CD4-positive, alpha-beta T cell (primary cell): Measurements from ENCODE around the gene SMARCA1. TPM values are rescaled to one million over a fixed set of nuclear protein-coding genes. Genes with fewer than 3 reads are reported as not detected.

Source experiments
- ATAC-seq: fragments of 200-7000 bp; cut with Tn5 transposase; one replicate; pipeline ENCODE4 v1.10.0; 2022; ENCODE audit warnings: mild to moderate bottlenecking; ENCODE audit not compliant: poor library complexity
- CTCF ChIA-PET: fragments of 350-600 bp; sonication (Branson Sonifier 250); formaldehyde crosslinking; loops from one replicate; lab custom pipeline; 2021; ENCODE audit warnings: antibody characterized with exemption, inconsistent platforms; lab: Charles Lee
- POLR2A ChIA-PET: fragments of 350-600 bp; sonication (Branson Sonifier 250); formaldehyde crosslinking; loops from one replicate; lab custom pipeline; 2021; ENCODE audit warnings: antibody characterized with exemption, inconsistent platforms; lab: Charles Lee
- DNase-seq, 14 experiments: peaks; one replicate each; pipeline ENCODE4 v3.0.0-alpha.2; 2013 to 2020; ENCODE audit warnings: mixed read lengths in 2 of 14
- H3K27ac ChIP-seq, 2 donors: one replicate each; pipeline versions ENCODE4 v1.5.1 to v1.7.0; 2013; ENCODE audit warnings: low read length in 2 of 2, low read depth in 1 of 2, mild to moderate bottlenecking in 1 of 2
- H3K27me3 ChIP-seq, 2 experiments: 1 replicate in 1 of 2; 2 replicates in 1 of 2; pipeline versions ENCODE4 v1.6.1 to v1.7.0; 2013; ENCODE audit warnings: low read length in 2 of 2, control low read depth in 1 of 2, mild to moderate bottlenecking in 1 of 2, moderate library complexity in 1 of 2; ENCODE audit not compliant: insufficient read depth in 2 of 2, control insufficient read depth in 1 of 2
- H3K36me3 ChIP-seq: one replicate; pipeline ENCODE4 v1.6.1; 2013; ENCODE audit warnings: low read length, control low read depth; ENCODE audit not compliant: insufficient read depth
- H3K4me1 ChIP-seq: one replicate; pipeline ENCODE4 v1.6.1; 2013; ENCODE audit warnings: low read length, control low read depth; ENCODE audit not compliant: insufficient read depth
- H3K4me3 ChIP-seq: one replicate; pipeline ENCODE4 v1.5.1; 2013; ENCODE audit warnings: mild to moderate bottlenecking, low read length, moderate library complexity
- H3K9me3 ChIP-seq, 2 experiments: 1 replicate in 1 of 2; 2 replicates in 1 of 2; pipeline versions ENCODE4 v1.6.1 to v1.7.0; 2013; ENCODE audit warnings: low read length in 2 of 2, mild to moderate bottlenecking in 2 of 2, control low read depth in 1 of 2, moderate library complexity in 1 of 2; ENCODE audit not compliant: control insufficient read depth in 1 of 2, insufficient read depth in 1 of 2
- H3K27ac Mint-ChIP-seq: one replicate; pipeline ENCODE4 v1.8.0; 2020; ENCODE audit warnings: mixed read lengths
- H3K27me3 Mint-ChIP-seq: one replicate; pipeline ENCODE4 v1.8.0; 2021; ENCODE audit warnings: mixed read lengths
- H3K36me3 Mint-ChIP-seq: one replicate; pipeline ENCODE4 v1.8.0; 2021; ENCODE audit warnings: low read depth, mixed read lengths
- H3K4me1 Mint-ChIP-seq: one replicate; pipeline ENCODE4 v1.8.0; 2021; ENCODE audit warnings: low read depth, mixed read lengths
- H3K4me3 Mint-ChIP-seq: one replicate; pipeline ENCODE4 v1.8.0; 2020; ENCODE audit warnings: mild to moderate bottlenecking, mixed read lengths
- H3K9me3 Mint-ChIP-seq: one replicate; pipeline ENCODE4 v1.8.0; 2020; ENCODE audit warnings: mixed read lengths
- intact Hi-C, 2 experiments: fragments of 100-400 bp; cut with DNase I in 1 of 2; cut with micrococcal nuclease in 1 of 2; formaldehyde crosslinking; loops; one replicate each; pipeline versions ENCODE4 v1.15.1 to v1.9.0; 2023 to 2025; cut with DNase I, micrococcal nuclease
- total RNA-seq, 174 experiments: library from RNA in 2 of 174; stranded (reverse) in 2 of 174; gene quantifications; one replicate each; pipeline ENCODE4 v1.2.3 and lab custom pipeline; 2021 to 2026
- TF ChIP-seq, protein P1 (sequence below): fragments of 200-600 bp; IDR thresholded peaks from one replicate; pipeline ENCODE4 v1.8.0; 2022; ENCODE audit warnings: antibody characterized with exemption, mild to moderate bottlenecking

SMARCA1 gene
- total RNA-seq, 2 experiments from 2014 or later: 0.85 to 1.0 TPM

- H3K9me3 ChIP-seq: no peaks in the 10 kb centered on the region
- H3K4me1 ChIP-seq: no peaks in the 10 kb centered on the region
- Mint-ChIP-seq H3K27ac (no peak overlapping the region), H3K9me3 (no peaks in the 10 kb centered on the region), H3K4me3 (no peak overlapping the region), H3K27me3 (no peaks in the 10 kb centered on the region), H3K4me1 (no peaks in the 10 kb centered on the region), H3K36me3 (no peaks in the 10 kb centered on the region)
- H3K27me3 ChIP-seq: no peaks in the 10 kb centered on the region
- no peak overlapping the region for H3K4me3 ChIP-seq
- ATAC-seq (no peak), DNase-seq (no peak)
- H3K27ac ChIP-seq: no peak overlapping the region
- intact Hi-C loops: no loop called here
- TF ChIP-seq, protein P1, sequence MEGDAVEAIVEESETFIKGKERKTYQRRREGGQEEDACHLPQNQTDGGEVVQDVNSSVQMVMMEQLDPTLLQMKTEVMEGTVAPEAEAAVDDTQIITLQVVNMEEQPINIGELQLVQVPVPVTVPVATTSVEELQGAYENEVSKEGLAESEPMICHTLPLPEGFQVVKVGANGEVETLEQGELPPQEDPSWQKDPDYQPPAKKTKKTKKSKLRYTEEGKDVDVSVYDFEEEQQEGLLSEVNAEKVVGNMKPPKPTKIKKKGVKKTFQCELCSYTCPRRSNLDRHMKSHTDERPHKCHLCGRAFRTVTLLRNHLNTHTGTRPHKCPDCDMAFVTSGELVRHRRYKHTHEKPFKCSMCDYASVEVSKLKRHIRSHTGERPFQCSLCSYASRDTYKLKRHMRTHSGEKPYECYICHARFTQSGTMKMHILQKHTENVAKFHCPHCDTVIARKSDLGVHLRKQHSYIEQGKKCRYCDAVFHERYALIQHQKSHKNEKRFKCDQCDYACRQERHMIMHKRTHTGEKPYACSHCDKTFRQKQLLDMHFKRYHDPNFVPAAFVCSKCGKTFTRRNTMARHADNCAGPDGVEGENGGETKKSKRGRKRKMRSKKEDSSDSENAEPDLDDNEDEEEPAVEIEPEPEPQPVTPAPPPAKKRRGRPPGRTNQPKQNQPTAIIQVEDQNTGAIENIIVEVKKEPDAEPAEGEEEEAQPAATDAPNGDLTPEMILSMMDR: no peak
- POLR2A ChIA-PET: no interaction called here
- CTCF ChIA-PET: no interaction called here
- H3K36me3 ChIP-seq: no peaks in the 10 kb centered on the region
These were observed 73.2 kb downstream of the SMARCA1 start for GRCh38 chrX:129450123-129450522.

DNA sequence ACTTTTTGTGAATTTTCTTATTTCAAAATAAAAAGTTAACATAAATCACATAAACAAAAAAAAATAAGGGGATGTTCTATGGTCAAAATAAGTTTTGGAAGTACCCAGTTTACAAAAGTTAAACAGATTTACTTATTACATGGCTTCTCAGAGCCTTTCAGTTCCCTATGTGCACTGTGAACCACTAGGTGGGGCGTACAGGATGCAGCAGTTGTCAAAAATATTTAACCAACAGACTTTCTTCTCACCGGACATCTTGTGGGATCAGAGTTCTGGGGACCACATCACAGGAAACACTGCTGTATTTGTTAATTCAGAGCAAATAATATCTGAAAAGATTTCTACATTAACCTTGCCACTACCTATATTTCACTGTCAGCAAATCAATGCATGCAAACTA, 74.1 kb downstream of the SMARCA1 start:
- ATAC-seq (no peak), DNase-seq (no peak)
- TF ChIP-seq, protein P1: no peak
- Histone ChIP-seq H3K27ac (no peak overlapping the region), H3K27me3 (no peaks in the 10 kb centered on the region), H3K36me3 (no peaks in the 10 kb centered on the region), H3K4me1 (no peaks in the 10 kb centered on the region), H3K4me3 (no peak overlapping the region), H3K9me3 (no peaks in the 10 kb centered on the region)
- no peaks in the 10 kb centered on the region for H3K36me3 Mint-ChIP-seq
- no peaks in the 10 kb centered on the region for H3K4me1 Mint-ChIP-seq
- no peaks in the 10 kb centered on the region for H3K27me3 Mint-ChIP-seq
- H3K9me3 Mint-ChIP-seq: no peaks in the 10 kb centered on the region
- intact Hi-C loops: no loop called here
- H3K4me3 Mint-ChIP-seq: no peak overlapping the region
- CTCF ChIA-PET: no interaction called here
- no peak overlapping the region for H3K27ac Mint-ChIP-seq
- POLR2A ChIA-PET: no interaction called here

- TF ChIP-seq, protein P1: no peak
- Histone ChIP-seq H3K27ac (no peak overlapping the region), H3K9me3 (no peaks in the 10 kb centered on the region), H3K36me3 (no peaks in the 10 kb centered on the region), H3K4me3 (no peak overlapping the region), H3K4me1 (no peaks in the 10 kb centered on the region), H3K27me3 (no peaks in the 10 kb centered on the region)
- Mint-ChIP-seq H3K36me3 (no peaks in the 10 kb centered on the region), H3K9me3 (no peaks in the 10 kb centered on the region), H3K27ac (no peak overlapping the region), H3K27me3 (no peaks in the 10 kb centered on the region), H3K4me3 (no peak overlapping the region), H3K4me1 (no peaks in the 10 kb centered on the region)
- POLR2A ChIA-PET: no interaction called here
- CTCF ChIA-PET: no interaction called here
- intact Hi-C loops: no loop called here
- ATAC-seq (no peak), DNase-seq (no peak)
These were observed 77.9 kb downstream of the SMARCA1 start for GRCh38 chrX:129445436-129445835.
